Glutamatergic neuron (in vitro differentiated cells): Measurements from ENCODE around the gene RITA1. TPM values are rescaled to one million over a fixed set of nuclear protein-coding genes. Genes with fewer than 3 reads are reported as not detected.

ENCODE experiments used
- DNase-seq: peaks from one replicate; pipeline ENCODE4 v3.0.0; 2022
- H3K27ac Mint-ChIP-seq: one replicate; pipeline ENCODE4 v1.8.0; 2020; ENCODE audit warnings: mild to moderate bottlenecking, mixed read lengths, inconsistent platforms; ENCODE audit not compliant: unreplicated experiment
- H3K27me3 Mint-ChIP-seq: one replicate; pipeline ENCODE4 v1.8.0; 2020; ENCODE audit warnings: mild to moderate bottlenecking, moderate library complexity, mixed read lengths, inconsistent platforms; ENCODE audit not compliant: unreplicated experiment
- H3K36me3 Mint-ChIP-seq: one replicate; pipeline ENCODE4 v1.8.0; 2020; ENCODE audit warnings: mild to moderate bottlenecking, mixed read lengths, inconsistent platforms; ENCODE audit not compliant: unreplicated experiment
- H3K4me1 Mint-ChIP-seq: one replicate; pipeline ENCODE4 v1.8.0; 2020; ENCODE audit warnings: mild to moderate bottlenecking, low read depth, mixed read lengths, inconsistent platforms; ENCODE audit not compliant: unreplicated experiment
- H3K4me3 Mint-ChIP-seq: one replicate; pipeline ENCODE4 v1.8.0; 2020; ENCODE audit warnings: mild to moderate bottlenecking, mixed read lengths, inconsistent platforms; ENCODE audit not compliant: unreplicated experiment
- H3K9me3 Mint-ChIP-seq: one replicate; pipeline ENCODE4 v1.8.0; 2020; ENCODE audit warnings: mild to moderate bottlenecking, moderate library complexity, mixed read lengths, inconsistent platforms; ENCODE audit not compliant: unreplicated experiment
- CTCF ChIP-seq: fragments of 200-600 bp; sonication (generic); IDR thresholded peaks from one replicate; pipeline ENCODE4 v1.5.0; 2021; ENCODE audit not compliant: partially characterized antibody, unreplicated experiment
- total RNA-seq: library from RNA; stranded (reverse); fragmentation: NEBNext Ultra II Directional; extraction: Animal tissue kit (Norgen Biotek cat#: 25700); gene quantifications from one replicate; pipeline ENCODE4 v1.2.1, GENCODE V29; 2021; ENCODE audit not compliant: unreplicated experiment

Gene RITA1
- total RNA-seq, 1 donor from 2014 or later, result 6.7 TPM

GRCh38 chr12:113208041-113208934 lies 22.8 kb downstream of the RITA1 start:
- peaks cover 8% of the 10 kb centered on the region for H3K36me3 Mint-ChIP-seq
- no peak overlapping the region for H3K4me3 Mint-ChIP-seq
- peaks cover 4% of the 10 kb centered on the region for H3K9me3 Mint-ChIP-seq
- H3K27me3 Mint-ChIP-seq, result peaks cover 4% of the 10 kb centered on the region
- DNase-seq, result no peak
- no peak for TF ChIP-seq CTCF
- peaks cover 2% of the 10 kb centered on the region for H3K4me1 Mint-ChIP-seq
- no peak overlapping the region for H3K27ac Mint-ChIP-seq

DNA sequence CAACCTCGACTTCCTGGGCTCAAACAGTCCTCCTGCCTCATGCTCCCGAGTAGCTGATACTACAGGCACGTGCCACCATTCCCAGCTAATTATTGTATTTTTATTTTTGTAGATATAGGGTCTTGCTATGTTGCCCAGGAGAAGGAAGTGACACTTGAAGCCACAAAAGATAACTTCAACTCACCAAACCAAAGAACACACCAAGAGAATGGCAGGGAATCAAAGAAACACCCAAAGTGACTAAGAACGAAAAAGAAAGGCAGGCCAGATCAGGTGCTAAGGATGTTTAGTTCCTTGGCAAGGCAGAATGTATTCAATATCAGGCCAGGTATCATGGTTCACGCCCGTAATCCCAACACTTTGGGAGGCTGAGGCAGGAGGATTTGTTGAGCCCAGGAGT lies 25.6 kb downstream of the RITA1 start:
- H3K27ac Mint-ChIP-seq, result no peak overlapping the region
- peaks cover 6% of the 10 kb centered on the region for H3K36me3 Mint-ChIP-seq
- DNase-seq, result no peak
- peaks cover 3% of the 10 kb centered on the region for H3K9me3 Mint-ChIP-seq
- no peak for TF ChIP-seq CTCF
- H3K4me3 Mint-ChIP-seq, result no peak overlapping the region
- peaks cover 4% of the 10 kb centered on the region for H3K27me3 Mint-ChIP-seq
- peaks cover 5% of the 10 kb centered on the region for H3K4me1 Mint-ChIP-seq

DNA sequence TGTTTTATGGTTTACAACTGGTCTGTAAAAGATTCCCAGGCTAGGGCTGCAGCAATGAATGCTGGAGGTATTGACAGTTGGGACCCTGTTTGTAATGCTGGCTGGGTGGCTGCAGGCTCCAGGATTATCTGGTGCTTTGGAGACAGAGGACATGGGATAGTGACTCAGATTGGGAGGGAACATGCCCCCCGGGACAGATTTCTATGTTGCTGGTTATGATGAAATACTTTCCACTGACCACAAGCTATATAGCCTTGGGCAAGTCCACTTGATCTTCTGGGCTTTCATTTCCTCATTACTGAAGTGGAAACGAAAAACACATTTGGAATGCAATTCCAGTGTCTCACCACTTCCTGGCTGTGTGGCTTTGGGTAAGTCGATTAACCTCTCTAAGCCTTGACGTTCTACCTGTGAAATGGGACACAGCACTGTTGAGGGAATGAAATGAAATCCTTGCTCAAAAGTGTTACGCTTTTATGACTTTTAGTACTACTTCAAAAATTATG lies 29.4 kb downstream of the RITA1 start:
- DNase-seq, result no peak
- Mint-ChIP-seq H3K4me3 (no peak overlapping the region), H3K27me3 (no peaks in the 10 kb centered on the region), H3K9me3 (no peaks in the 10 kb centered on the region), H3K4me1 (peaks cover 3% of the 10 kb centered on the region), H3K27ac (no peak overlapping the region), H3K36me3 (no peaks in the 10 kb centered on the region)
- TF ChIP-seq CTCF, result no peak

GRCh38 chr12:113216027-113216426 lies 30.5 kb downstream of the RITA1 start:
- peaks cover 3% of the 10 kb centered on the region for H3K4me1 Mint-ChIP-seq
- H3K27me3 Mint-ChIP-seq, result no peaks in the 10 kb centered on the region
- no peak overlapping the region for H3K4me3 Mint-ChIP-seq
- TF ChIP-seq CTCF, result no peak
- no peaks in the 10 kb centered on the region for H3K9me3 Mint-ChIP-seq
- DNase-seq, result no peak
- no peaks in the 10 kb centered on the region for H3K36me3 Mint-ChIP-seq
- no peak overlapping the region for H3K27ac Mint-ChIP-seq

DNA sequence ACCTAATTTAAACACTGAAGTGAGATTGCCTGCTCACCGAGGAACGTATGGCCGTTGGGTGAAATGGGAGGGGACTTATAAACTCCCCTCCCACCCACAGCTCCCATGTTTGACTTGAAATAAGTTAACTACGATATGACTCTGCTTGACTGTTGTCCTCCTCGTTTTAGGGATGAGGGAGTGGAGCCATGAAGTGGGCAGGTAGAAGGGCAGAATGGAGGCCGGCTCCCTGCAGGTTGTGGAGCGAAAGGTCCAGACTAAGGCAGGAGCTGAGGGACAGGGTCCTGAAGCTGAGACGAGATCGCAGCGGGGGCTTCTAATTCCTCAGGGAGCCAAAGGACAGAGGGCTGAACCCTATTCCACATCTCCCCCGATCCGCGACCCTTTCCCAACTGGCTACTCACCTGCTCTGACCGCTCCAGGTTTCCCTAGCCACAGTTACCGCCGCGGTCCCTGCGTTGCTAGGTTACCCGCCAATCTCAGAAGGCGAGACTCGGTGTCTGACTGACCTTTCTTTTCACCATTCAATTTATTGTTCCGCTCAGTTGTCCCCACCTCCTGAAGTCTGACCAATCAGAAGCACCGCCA lies 35.2 kb downstream of the RITA1 start:
- Mint-ChIP-seq H3K27me3 (no peaks in the 10 kb centered on the region), H3K27ac (no peak overlapping the region), H3K4me3 (peak overlapping the region; percentile 90), H3K9me3 (peaks cover 3% of the 10 kb centered on the region), H3K4me1 (peaks cover 5% of the 10 kb centered on the region), H3K36me3 (no peaks in the 10 kb centered on the region)
- no peak for TF ChIP-seq CTCF
- DNase-seq, result no peak
